Skeletal muscle tissue (tissue), 4 donors: ENCODE results near the gene RNH1. TPM values are rescaled to one million over a fixed set of nuclear protein-coding genes. Genes with fewer than 3 reads are reported as not detected.
A peak's percentile ranks its signal among the peaks of the same experiment; 100 is the strongest.

Source experiments
- H3K27ac ChIP-seq: one replicate; pipeline ENCODE4 v1.7.0; 2013; ENCODE audit warnings: mild to moderate bottlenecking, low read depth, low read length, inconsistent platforms
- H3K27me3 ChIP-seq, 3 donors: one replicate each; pipeline ENCODE4 v1.7.0; 2013; ENCODE audit warnings: low read length in 3 of 3; ENCODE audit not compliant: control insufficient read depth in 3 of 3, insufficient read depth in 3 of 3
- H3K36me3 ChIP-seq, 3 donors: one replicate each; pipeline ENCODE4 v1.7.0; 2013; ENCODE audit warnings: low read length in 3 of 3; ENCODE audit not compliant: control insufficient read depth in 3 of 3, insufficient read depth in 3 of 3
- H3K4me1 ChIP-seq, 3 donors: one replicate each; pipeline ENCODE4 v1.7.0; 2013; ENCODE audit warnings: low read length in 3 of 3, mild to moderate bottlenecking in 3 of 3; ENCODE audit not compliant: control insufficient read depth in 3 of 3, insufficient read depth in 3 of 3
- H3K4me3 ChIP-seq, 3 donors: one replicate each; pipeline ENCODE4 v1.7.0; 2013; ENCODE audit warnings: low read length in 3 of 3
- H3K9ac ChIP-seq, 3 donors: one replicate each; pipeline ENCODE4 v1.7.0; 2013; ENCODE audit warnings: low read length in 3 of 3, mild to moderate bottlenecking in 3 of 3, moderate library complexity in 2 of 3, low read depth in 1 of 3
- H3K9me3 ChIP-seq, 3 donors: one replicate each; pipeline ENCODE4 v1.7.0; 2013; ENCODE audit warnings: low read length in 3 of 3; ENCODE audit not compliant: control insufficient read depth in 3 of 3
- total RNA-seq: library from RNA; depleted of rRNA; stranded (reverse); fragments of >200 nt; gene quantifications from one replicate; pipeline ENCODE4 v1.2.3, GENCODE V29; 2014
- donor health status: Osteomylitis.

Gene RNH1
- total RNA-seq, 1 donor from 2014 or later, result 84.5 TPM

DNA sequence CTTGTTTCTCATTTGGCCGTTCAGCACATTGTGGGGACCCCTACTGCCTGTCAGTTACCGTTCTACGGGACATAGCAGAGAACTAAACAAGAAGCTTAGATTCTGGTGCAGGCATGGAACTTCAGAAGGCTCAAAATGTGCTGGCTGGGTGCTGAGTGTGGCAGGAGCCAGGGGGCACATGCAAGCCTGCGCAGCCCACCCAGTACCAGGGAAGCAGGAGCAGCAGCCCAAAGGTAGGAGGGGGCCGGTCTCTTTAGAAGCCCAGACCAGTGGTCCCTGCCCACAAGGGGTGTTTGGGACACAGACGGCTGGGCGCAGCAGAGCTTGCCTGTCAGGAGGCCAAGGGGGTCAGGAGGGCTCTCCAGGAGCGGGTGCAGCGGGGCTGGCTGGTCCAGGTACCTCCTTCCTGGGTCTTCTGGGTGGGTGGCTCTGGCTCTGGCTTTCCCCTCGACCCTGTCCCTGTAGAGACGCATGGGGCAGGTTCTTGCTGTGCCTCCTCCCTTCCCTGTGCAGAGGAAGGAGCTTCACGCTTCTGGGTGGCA, 54.8 kb downstream of the RNH1 start:
- peaks cover 27 to 38% (median 27%) of the 10 kb centered on the region in 3 donors for H3K4me1 ChIP-seq
- H3K36me3 ChIP-seq, result peaks cover 15 to 23% (median 17%) of the 10 kb centered on the region in 3 donors
- H3K27me3 ChIP-seq, result no peaks in the 10 kb centered on the region
- no peak overlapping the region for H3K4me3 ChIP-seq
- H3K9ac ChIP-seq, result no peak overlapping the region
- H3K9me3 ChIP-seq, result no peaks in the 10 kb centered on the region
- H3K27ac ChIP-seq, result no peak overlapping the region

DNA sequence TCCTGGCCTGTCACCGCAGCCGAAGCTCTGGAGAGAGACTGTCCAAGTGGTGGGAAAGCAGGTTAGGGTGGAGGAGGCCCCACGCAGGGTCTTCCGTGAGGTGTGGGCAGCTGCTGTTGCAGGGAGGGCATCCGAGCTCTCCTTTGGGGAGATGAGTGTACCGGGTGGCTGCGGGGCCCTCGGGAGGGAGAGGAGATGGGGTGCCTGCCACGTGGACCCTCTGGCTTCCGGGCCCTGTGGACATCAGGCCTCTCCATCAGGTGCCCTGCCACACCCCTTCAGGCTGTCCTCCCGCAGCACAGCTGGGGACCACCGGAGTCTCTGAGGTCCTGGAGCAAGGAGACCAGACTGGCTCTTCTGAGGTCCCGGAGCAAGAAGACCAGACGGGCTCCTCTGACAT, 55.3 kb downstream of the RNH1 start:
- H3K36me3 ChIP-seq, result peaks cover 15 to 23% (median 17%) of the 10 kb centered on the region in 3 donors
- no peaks in the 10 kb centered on the region for H3K27me3 ChIP-seq
- peak overlapping the region in 2 of 3 donors; percentile 84 for H3K4me3 ChIP-seq
- no peaks in the 10 kb centered on the region for H3K9me3 ChIP-seq
- H3K4me1 ChIP-seq, result peaks cover 27 to 38% (median 27%) of the 10 kb centered on the region in 3 donors
- peak overlapping the region in 1 of 3 donors; percentile 91 for H3K9ac ChIP-seq
- no peak overlapping the region for H3K27ac ChIP-seq

GRCh38 chr11:450809-451451, 56.1 kb downstream of the RNH1 start:
- H3K4me1 ChIP-seq, result peaks cover 27 to 38% (median 27%) of the 10 kb centered on the region in 3 donors

DNA sequence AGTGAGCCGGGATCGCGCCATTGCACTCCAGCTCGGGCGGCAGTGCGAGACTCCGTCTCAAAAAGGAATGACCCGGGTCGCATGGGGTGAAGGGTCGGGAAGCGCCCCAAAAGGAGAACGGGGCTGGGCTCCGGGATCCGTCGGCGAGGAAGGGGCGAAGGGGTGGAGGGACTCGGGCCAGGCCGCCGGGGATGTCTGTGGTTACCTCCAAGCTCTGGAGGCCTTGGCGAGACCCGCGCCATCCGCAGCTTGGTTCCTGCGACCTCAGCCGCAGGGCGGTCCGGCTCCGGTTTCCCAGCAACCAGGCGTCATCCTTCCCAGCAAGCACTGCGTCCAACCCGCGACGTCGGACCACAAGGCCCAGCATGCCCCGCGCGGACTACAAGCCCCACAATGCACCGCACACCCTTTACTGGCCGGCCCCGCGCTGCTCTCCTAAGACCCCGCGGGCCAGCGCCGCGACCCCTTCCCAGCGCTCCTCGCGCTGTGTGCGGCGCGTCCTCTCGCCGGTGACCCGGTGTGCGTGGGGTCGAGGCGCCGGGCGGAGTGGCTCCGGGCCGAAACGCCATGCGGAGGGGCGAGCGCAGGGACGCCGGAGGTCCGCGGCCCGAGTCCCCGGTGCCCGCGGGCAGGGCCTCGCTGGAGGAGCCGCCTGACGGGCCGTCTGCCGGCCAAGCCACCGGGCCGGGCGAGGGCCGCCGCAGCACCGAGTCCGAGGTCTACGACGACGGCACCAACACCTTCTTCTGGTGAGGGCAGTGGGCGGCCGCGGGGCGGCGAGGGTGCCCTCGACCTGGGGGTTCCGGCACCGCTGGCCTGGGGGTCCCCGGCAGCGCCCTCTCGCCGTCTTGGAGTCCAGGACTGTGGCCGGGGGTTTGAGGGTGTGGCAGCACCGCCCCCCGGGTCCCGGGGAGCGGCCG, 56.9 kb downstream of the RNH1 start, which contains the start of gene PTDSS2:
Gene PTDSS2, plus strand, starts transcription at position 391 of the 920 bp plus-strand sequence. Its CDS starts 177 bp downstream, at position 568.
- Histone ChIP-seq H3K4me1 (peaks cover 27 to 38% (median 27%) of the 10 kb centered on the region in 3 donors), H3K36me3 (peaks cover 15 to 23% (median 17%) of the 10 kb centered on the region in 3 donors), H3K27me3 (no peaks in the 10 kb centered on the region), H3K9ac (peak within 1 kb of the TSS; percentile 82 to 91 (median 84)), H3K4me3 (peak within 1 kb of the TSS; percentile 83 to 84 (median 84)), H3K9me3 (no peaks in the 10 kb centered on the region), H3K27ac (peak within 1 kb of the TSS; percentile 79)

More at GRCh38 chr11:450809-451451, 56.1 kb downstream of the RNH1 start:
- Histone ChIP-seq H3K4me3 (peak overlapping the region; percentile 83 to 84 (median 84)), H3K9me3 (no peaks in the 10 kb centered on the region), H3K9ac (peak overlapping the region; percentile 82 to 91 (median 84)), H3K27ac (peak overlapping the region; percentile 79), H3K36me3 (peaks cover 15 to 23% (median 17%) of the 10 kb centered on the region in 3 donors), H3K27me3 (no peaks in the 10 kb centered on the region)

GRCh38 chr11:447923-448731, 58.9 kb downstream of the RNH1 start:
- Histone ChIP-seq H3K36me3 (peaks cover under 1 to 9% (median 5%) of the 10 kb centered on the region in 3 donors), H3K9ac (peak overlapping the region; percentile 70 to 88 (median 84)), H3K27me3 (peaks cover 3 to 7% (median 6%) of the 10 kb centered on the region in 3 donors), H3K4me3 (peak overlapping the region; percentile 77 to 90 (median 84)), H3K27ac (peak overlapping the region; percentile 89), H3K9me3 (no peaks in the 10 kb centered on the region), H3K4me1 (peaks cover 27 to 38% (median 27%) of the 10 kb centered on the region in 3 donors)

- Histone ChIP-seq H3K9me3 (no peaks in the 10 kb centered on the region), H3K27ac (no peak overlapping the region), H3K4me1 (peaks cover 27 to 31% (median 27%) of the 10 kb centered on the region in 3 donors), H3K4me3 (no peak overlapping the region), H3K9ac (no peak overlapping the region), H3K36me3 (no peaks in the 10 kb centered on the region), H3K27me3 (peaks cover 11 to 17% (median 13%) of the 10 kb centered on the region in 3 donors)
Measured at GRCh38 chr11:446891-447290, 60.2 kb downstream of the RNH1 start.

DNA sequence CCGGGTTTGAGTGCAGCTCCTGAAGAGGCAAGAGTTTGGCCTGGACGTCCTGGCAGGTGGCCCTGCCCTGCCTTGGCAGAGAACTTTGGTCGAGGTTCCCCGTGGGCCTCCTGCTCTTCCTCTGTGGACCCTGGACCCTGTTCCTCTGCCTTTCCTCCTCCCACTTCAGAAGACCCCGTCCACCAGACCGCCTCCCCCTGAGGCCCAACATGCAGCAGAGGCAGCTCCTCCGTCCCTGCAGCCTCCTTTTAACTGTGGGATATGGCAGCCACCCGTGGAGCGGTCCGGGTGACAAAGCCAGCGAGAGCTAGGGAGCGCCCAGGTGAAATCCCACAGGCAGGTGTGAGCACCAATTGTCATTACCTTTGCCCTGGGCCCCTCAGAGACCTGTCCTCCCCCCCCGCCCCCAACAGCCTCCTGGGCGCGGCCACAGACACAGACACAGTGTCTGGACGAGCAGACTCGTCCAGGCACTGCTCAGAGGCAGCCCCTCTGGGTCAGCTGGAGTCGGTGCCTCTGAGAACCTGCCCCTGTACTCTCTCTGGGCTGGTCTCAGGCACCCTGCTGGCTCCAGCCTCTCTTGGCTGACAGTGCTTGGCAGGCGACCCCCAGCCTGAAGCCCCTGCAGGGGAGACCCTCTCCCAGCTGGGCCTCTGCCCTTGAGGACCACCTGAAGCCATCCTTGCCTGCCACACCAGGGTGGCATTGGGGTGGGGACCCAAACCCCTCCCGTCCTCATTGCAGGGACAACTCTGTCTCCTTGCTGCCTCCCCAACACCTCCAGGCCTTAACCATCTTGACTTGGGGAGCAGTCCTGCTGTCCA, 61.1 kb downstream of the RNH1 start:
- peaks cover 19 to 25% (median 19%) of the 10 kb centered on the region in 3 donors for H3K27me3 ChIP-seq
- H3K4me1 ChIP-seq, result peaks cover 20 to 22% (median 20%) of the 10 kb centered on the region in 3 donors
- H3K9me3 ChIP-seq, result no peaks in the 10 kb centered on the region
- H3K4me3 ChIP-seq, result no peak overlapping the region
- H3K9ac ChIP-seq, result peak overlapping the region in 1 of 3 donors; percentile 43
- no peaks in the 10 kb centered on the region for H3K36me3 ChIP-seq
- H3K27ac ChIP-seq, result no peak overlapping the region
